Stimulated activated CD8-positive, alpha-beta memory T cell treated with anti-CD3 and anti-CD28 coated beads, Interleukin-15, amount 100 ng/mL, for 48 hours (primary cell): ENCODE measurements around the gene FST.

Experiments used
- DNase-seq, 2 donors: peaks; one replicate each; pipeline ENCODE4 v3.0.0-alpha.2; 2020; ENCODE audit warnings: low read depth in 2 of 2

The FST gene

GRCh38 chr5:53515988-53516387, 35.6 kb downstream of the FST start:
- no peak for DNase-seq

GRCh38 chr5:53520813-53521212, 40.4 kb downstream of the FST start:
- no peak for DNase-seq
